HepG2 (cell line): ENCODE measurements around the gene EBF4. TPM values are rescaled to one million over a fixed set of nuclear protein-coding genes. Genes with fewer than 3 reads are reported as not detected.

Experiments used
- BORCS8-MEF2B ChIP-seq: sonication (generic); formaldehyde crosslinking; IDR thresholded peaks from 2 replicates; pipeline ENCODE4 v1.8.0; 2022; ENCODE audit warnings: mild to moderate bottlenecking, missing genetic modification reagents
- HCFC1 ChIP-seq: fragments of 150-350 bp; IDR thresholded peaks from 2 replicates; pipeline ENCODE4 v1.6.1; 2014; ENCODE audit warnings: low read depth, low read length
- NCOA2 ChIP-seq: sonication (generic); formaldehyde crosslinking; IDR thresholded peaks from 2 replicates; pipeline ENCODE4 v1.8.0; 2022; ENCODE audit warnings: inconsistent platforms
- NFATC3 ChIP-seq: sonication (generic); formaldehyde crosslinking; IDR thresholded peaks from 2 replicates; pipeline ENCODE4 v1.5.1; 2020; ENCODE audit warnings: mild to moderate bottlenecking, missing genetic modification reagents
- POLR2A ChIP-seq, 2 experiments: IDR thresholded peaks; 2 replicates each; pipeline ENCODE4 v1.6.1; 2011; ENCODE audit warnings: low read depth in 2 of 2, low read length in 2 of 2, mild to moderate bottlenecking in 1 of 2, moderate library complexity in 1 of 2; ENCODE audit not compliant: insufficient read depth in 1 of 2
- ZNF10 ChIP-seq: sonication (generic); formaldehyde crosslinking; IDR thresholded peaks from 2 replicates; pipeline ENCODE4 v1.4.0; 2020; ENCODE audit warnings: mild to moderate bottlenecking, low read depth, missing genetic modification reagents, borderline replicate concordance
- ZNF614 ChIP-seq: IDR thresholded peaks from 2 replicates; pipeline ENCODE4 v1.6.1; 2018; ENCODE audit warnings: missing biosample characterization, missing genetic modification reagents, inconsistent platforms, borderline replicate concordance
- polyA plus RNA-seq, 8 experiments: library from polyadenylated mRNA; depleted of rRNA in 3 of 8; stranded (reverse) in 7 of 8; unstranded in 1 of 8; fragments of >200 nt; fragmentation: Illumina TruSeq in 4 of 8; extraction: Trizol in 4 of 8; gene quantifications; 2 replicates each; pipeline versions ENCODE4 v1.2.1 to v1.2.3, GENCODE V29; 2011 to 2016; ENCODE audit warnings: low read depth in 4 of 8, missing spikeins in 1 of 8, mixed read lengths in 1 of 8; ENCODE audit not compliant: insufficient read depth in 1 of 8
- total RNA-seq, 5 experiments: library from RNA; depleted of rRNA; stranded (reverse); fragments of >200 nt; fragmentation: Illumina TruSeq; extraction: Trizol; gene quantifications; 2 replicates each; pipeline ENCODE4 v1.2.3, GENCODE V29; 2016; ENCODE audit warnings: low read depth in 1 of 5
- TF ChIP-seq, protein P1 (sequence below), 2 experiments: fragments of 450-650 bp in 1 of 2; sonication (generic) in 1 of 2; formaldehyde crosslinking in 1 of 2; IDR thresholded peaks; 2 replicates each; pipeline versions ENCODE4 v1.6.1 to v1.8.0; 2016 to 2022; ENCODE audit warnings: antibody characterized with exemption in 1 of 2, mild to moderate bottlenecking in 1 of 2, missing genetic modification reagents in 1 of 2
- TF ChIP-seq, protein P2 (sequence below), 2 experiments: sonication (generic) in 1 of 2; formaldehyde crosslinking in 1 of 2; IDR thresholded peaks; 2 replicates each; pipeline versions ENCODE4 v1.4.0 to v1.6.1; 2018 to 2020; ENCODE audit warnings: missing genetic modification reagents in 2 of 2, borderline replicate concordance in 1 of 2, low read depth in 1 of 2, mild to moderate bottlenecking in 1 of 2, missing biosample characterization in 1 of 2
- TF ChIP-seq, protein P3 (sequence below): sonication (generic); formaldehyde crosslinking; IDR thresholded peaks from 2 replicates; pipeline ENCODE4 v1.8.0; 2022; ENCODE audit warnings: mild to moderate bottlenecking, missing genetic modification reagents, moderate library complexity
- TF ChIP-seq, protein P4 (sequence below): sonication (generic); formaldehyde crosslinking; IDR thresholded peaks from 2 replicates; pipeline ENCODE4 v1.5.0; 2020; ENCODE audit warnings: mild to moderate bottlenecking, missing genetic modification reagents

EBF4 gene
- total and polyA plus RNA-seq, 2 of the 13 experiments (the other 11 are each of a cell fraction or from before 2014, with no cell fraction given): 0.84 to 2.2 TPM

DNA sequence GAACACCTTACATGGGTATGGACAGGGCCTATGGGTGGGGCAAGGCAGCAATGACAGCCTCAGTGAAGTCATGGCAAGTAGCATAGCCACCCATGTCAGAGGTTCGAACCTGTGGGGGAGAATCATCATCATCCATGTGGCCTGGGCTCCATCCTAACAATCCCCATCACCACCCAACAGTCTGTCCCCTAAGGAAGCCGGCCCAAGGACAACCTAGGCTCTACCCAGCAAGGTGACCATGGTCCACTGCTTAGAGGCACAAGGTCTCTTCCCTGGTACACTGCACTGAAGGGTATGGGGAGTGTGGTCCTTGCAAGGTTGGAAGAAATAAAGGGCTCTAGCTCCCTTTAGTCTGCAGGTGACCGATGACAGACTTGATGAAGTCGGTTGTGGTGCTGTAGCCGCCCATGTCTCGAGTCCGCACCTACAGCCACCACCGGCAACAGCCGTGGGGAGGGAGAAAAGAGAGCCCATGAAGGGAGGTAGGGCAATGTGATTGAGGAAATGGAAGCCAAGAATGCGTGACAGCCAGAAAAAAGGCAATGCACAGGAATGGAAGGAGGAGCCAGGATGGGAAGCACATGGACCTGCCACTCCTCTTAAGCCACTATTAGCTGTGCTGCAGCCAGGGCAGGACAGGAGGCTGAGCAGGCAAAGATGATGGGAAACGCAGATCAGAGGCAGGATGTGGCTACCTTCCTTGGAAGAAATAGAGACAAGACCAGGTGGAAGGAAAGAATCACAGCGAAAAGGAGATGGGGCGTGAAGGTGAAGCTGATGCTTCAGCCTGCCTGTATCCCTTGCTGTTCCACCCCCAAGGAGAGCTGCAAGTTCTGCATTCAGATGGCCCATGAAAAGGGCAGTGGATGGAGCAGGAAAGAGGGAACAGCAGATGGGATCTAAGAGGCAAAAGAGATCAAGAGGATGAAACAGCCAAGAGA lies 33.9 kb upstream of the EBF4 start (continued):
- TF ChIP-seq, protein P1, sequence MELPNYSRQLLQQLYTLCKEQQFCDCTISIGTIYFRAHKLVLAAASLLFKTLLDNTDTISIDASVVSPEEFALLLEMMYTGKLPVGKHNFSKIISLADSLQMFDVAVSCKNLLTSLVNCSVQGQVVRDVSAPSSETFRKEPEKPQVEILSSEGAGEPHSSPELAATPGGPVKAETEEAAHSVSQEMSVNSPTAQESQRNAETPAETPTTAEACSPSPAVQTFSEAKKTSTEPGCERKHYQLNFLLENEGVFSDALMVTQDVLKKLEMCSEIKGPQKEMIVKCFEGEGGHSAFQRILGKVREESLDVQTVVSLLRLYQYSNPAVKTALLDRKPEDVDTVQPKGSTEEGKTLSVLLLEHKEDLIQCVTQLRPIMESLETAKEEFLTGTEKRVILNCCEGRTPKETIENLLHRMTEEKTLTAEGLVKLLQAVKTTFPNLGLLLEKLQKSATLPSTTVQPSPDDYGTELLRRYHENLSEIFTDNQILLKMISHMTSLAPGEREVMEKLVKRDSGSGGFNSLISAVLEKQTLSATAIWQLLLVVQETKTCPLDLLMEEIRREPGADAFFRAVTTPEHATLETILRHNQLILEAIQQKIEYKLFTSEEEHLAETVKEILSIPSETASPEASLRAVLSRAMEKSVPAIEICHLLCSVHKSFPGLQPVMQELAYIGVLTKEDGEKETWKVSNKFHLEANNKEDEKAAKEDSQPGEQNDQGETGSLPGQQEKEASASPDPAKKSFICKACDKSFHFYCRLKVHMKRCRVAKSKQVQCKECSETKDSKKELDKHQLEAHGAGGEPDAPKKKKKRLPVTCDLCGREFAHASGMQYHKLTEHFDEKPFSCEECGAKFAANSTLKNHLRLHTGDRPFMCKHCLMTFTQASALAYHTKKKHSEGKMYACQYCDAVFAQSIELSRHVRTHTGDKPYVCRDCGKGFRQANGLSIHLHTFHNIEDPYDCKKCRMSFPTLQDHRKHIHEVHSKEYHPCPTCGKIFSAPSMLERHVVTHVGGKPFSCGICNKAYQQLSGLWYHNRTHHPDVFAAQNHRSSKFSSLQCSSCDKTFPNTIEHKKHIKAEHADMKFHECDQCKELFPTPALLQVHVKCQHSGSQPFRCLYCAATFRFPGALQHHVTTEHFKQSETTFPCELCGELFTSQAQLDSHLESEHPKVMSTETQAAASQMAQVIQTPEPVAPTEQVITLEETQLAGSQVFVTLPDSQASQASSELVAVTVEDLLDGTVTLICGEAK (IDR thresholded peaks at IDR 0.05): no peak
- TF ChIP-seq, protein P1 (CRISPR knock-in tag; IDR thresholded peaks at IDR 0.05): peak; percentile 49; the same call in 1 of the 2 replicates
- TF ChIP-seq ZNF614 (CRISPR knock-in tag) (0 out of 2 replicates have a peak, but pooled peaks have one; percentile 20), NFATC3 (CRISPR knock-in tag) (no peak), BORCS8-MEF2B (CRISPR knock-in tag) (peak; percentile 30; the same call in 1 of the 2 replicates), HCFC1 (no peak), NCOA2 (CRISPR knock-in tag) (0 out of 2 replicates have a peak, but pooled peaks have one; percentile 28), ZNF10 (CRISPR knock-in tag) (no peak), POLR2A (IDR thresholded peaks at IDR 0.05; ENCODE audit: insufficient read depth in 1 of 2, low read depth in 2 of 2, low read length in 2 of 2) (peak; percentile 56 to 72; a peak in 3 of 4 replicates)
- TF ChIP-seq, protein P2, sequence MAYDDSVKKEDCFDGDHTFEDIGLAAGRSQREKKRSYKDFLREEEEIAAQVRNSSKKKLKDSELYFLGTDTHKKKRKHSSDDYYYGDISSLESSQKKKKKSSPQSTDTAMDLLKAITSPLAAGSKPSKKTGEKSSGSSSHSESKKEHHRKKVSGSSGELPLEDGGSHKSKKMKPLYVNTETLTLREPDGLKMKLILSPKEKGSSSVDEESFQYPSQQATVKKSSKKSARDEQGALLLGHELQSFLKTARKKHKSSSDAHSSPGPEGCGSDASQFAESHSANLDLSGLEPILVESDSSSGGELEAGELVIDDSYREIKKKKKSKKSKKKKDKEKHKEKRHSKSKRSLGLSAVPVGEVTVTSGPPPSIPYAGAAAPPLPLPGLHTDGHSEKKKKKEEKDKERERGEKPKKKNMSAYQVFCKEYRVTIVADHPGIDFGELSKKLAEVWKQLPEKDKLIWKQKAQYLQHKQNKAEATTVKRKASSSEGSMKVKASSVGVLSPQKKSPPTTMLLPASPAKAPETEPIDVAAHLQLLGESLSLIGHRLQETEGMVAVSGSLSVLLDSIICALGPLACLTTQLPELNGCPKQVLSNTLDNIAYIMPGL (CRISPR knock-in tag; IDR thresholded peaks at IDR 0.05; ENCODE audit: borderline replicate concordance in 1 of 2, low read depth in 1 of 2): no peak
- TF ChIP-seq, protein P3, sequence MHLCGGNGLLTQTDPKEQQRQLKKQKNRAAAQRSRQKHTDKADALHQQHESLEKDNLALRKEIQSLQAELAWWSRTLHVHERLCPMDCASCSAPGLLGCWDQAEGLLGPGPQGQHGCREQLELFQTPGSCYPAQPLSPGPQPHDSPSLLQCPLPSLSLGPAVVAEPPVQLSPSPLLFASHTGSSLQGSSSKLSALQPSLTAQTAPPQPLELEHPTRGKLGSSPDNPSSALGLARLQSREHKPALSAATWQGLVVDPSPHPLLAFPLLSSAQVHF: peak; percentile 45; the same call in 1 of the 2 replicates
- TF ChIP-seq, protein P4, sequence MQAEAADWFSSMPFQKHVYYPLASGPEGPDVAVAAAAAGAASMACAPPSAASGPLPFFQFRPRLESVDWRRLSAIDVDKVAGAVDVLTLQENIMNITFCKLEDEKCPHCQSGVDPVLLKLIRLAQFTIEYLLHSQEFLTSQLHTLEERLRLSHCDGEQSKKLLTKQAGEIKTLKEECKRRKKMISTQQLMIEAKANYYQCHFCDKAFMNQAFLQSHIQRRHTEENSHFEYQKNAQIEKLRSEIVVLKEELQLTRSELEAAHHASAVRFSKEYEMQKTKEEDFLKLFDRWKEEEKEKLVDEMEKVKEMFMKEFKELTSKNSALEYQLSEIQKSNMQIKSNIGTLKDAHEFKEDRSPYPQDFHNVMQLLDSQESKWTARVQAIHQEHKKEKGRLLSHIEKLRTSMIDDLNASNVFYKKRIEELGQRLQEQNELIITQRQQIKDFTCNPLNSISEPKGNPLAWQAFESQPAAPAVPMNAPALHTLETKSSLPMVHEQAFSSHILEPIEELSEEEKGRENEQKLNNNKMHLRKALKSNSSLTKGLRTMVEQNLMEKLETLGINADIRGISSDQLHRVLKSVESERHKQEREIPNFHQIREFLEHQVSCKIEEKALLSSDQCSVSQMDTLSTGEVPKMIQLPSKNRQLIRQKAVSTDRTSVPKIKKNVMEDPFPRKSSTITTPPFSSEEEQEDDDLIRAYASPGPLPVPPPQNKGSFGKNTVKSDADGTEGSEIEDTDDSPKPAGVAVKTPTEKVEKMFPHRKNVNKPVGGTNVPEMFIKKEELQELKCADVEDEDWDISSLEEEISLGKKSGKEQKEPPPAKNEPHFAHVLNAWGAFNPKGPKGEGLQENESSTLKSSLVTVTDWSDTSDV (CRISPR knock-in tag): 0 out of 2 replicates have a peak, but pooled peaks have one; percentile 62
